ENCODE data around the gene MRPL53.

MRPL53 gene

GRCh38 chr2:74425523-74425922 lies 47.0 kb downstream of the MRPL53 start:
- DNase-seq: no peak

- no peak for DNase-seq
These were observed 47.5 kb downstream of the MRPL53 start for GRCh38 chr2:74424995-74425406.

- DNase-seq: no peak
These were observed 48.1 kb downstream of the MRPL53 start for GRCh38 chr2:74424139-74424992.

- no peak for DNase-seq
These were observed 49.0 kb downstream of the MRPL53 start for GRCh38 chr2:74423231-74424095.
